ENCODE results near the gene TAGLN.
"Not testable (repeated sequence)": the region's sequence is repeated elsewhere in the genome, so short reads cannot be mapped to it uniquely, and the experiment has no call there.

Gene TAGLN

GRCh38 chr11:117195761-117196160, 3.4 kb upstream of the TAGLN start:
- DNase-seq (ENCODE audit: low read depth) = no peak

- DNase-seq (ENCODE audit: low read depth) = no peak
Measured at GRCh38 chr11:117197006-117197405, 2.2 kb upstream of the TAGLN start.

GRCh38 chr11:117197516-117198456, 1.4 kb upstream of the TAGLN start:
- DNase-seq (ENCODE audit: low read depth) = peak; percentile 48

DNA sequence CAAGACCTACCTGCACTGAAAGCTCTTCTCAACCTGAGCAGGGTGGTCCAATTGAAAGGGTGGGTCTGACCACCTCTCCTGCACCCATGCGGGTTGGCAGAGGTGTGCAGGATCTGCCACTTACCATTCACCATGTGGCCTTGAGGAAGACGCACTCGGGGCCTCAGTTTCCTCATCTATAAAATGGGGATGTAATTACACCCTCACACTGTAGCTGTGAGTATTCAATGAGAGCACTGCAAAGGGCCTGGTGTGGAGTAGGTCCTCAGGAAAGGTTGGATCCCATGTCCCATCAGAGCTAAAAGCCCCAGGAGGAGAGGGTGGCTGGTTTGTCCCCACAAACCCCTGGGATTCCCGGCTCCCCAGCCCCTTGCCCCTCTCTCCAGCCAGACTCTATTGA, 557 bp upstream of the TAGLN start:
- DNase-seq (ENCODE audit: low read depth) = no peak

GRCh38 chr11:117199916-117200812, 994 bp downstream of the TAGLN start:
- DNase-seq (ENCODE audit: low read depth) = peak; percentile 60

GRCh38 chr11:117200813-117201657, 1.9 kb downstream of the TAGLN start:
- peak; percentile 25 for DNase-seq (ENCODE audit: low read depth)

DNA sequence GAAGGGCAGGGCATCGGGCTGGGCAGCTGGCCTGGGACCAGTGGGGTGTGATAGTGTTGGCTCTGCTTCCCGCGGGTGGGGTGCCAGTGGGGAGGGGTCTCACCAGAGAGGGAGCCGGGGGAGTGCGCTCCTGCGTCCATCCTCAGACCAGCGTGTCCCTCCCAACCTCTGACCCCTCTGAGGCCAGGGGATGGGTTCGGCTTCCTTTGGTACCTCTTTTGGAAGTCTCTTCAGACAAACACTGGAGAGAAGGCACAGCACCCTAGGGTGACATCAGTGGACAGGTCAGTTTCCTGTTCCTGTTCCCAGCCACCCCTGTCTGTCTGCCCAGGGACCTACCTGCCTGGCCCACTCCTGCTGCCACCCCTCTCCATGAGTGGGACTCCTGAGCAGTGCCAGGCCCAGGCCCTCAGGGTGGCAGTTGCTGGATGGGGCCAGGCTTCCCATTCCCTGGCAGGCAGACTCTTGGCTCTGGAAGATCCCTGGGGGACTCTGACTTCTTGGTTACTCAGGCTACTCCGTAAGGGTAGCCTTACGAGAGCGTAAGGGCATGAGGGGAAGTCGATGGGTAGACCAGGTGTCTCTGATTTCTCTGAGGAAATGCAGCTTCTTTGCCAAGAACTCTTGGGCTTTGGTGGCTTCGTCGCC, 2.6 kb downstream of the TAGLN start:
- peak; percentile 18 for DNase-seq (ENCODE audit: low read depth)

- DNase-seq (ENCODE audit: low read depth) = peak; percentile 31
Measured at GRCh38 chr11:117202386-117203068, 3.4 kb downstream of the TAGLN start.

GRCh38 chr11:117203069-117203407, 3.9 kb downstream of the TAGLN start:
- DNase-seq (ENCODE audit: low read depth) = no peak

DNA sequence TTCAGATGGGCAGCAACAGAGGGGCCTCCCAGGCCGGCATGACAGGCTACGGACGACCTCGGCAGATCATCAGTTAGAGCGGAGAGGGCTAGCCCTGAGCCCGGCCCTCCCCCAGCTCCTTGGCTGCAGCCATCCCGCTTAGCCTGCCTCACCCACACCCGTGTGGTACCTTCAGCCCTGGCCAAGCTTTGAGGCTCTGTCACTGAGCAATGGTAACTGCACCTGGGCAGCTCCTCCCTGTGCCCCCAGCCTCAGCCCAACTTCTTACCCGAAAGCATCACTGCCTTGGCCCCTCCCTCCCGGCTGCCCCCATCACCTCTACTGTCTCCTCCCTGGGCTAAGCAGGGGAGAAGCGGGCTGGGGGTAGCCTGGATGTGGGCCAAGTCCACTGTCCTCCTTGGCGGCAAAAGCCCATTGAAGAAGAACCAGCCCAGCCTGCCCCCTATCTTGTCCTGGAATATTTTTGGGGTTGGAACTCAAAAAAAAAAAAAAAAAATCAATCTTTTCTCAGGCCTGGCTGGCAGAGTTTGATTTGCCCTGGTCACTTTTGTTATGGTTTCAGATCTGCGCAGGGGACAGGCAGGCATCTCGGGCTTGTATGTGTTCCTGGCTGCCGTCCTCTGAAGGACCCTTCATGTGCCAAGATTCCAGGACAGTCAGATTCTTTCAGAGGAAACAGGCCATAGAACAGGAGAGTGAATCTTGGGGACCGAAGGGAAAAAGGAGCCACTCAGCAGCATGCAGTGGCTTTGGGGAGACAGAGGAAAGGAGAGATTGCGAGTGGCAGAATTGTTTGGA, 5.3 kb downstream of the TAGLN start:
- peak; percentile 14 for DNase-seq (ENCODE audit: low read depth)

DNA sequence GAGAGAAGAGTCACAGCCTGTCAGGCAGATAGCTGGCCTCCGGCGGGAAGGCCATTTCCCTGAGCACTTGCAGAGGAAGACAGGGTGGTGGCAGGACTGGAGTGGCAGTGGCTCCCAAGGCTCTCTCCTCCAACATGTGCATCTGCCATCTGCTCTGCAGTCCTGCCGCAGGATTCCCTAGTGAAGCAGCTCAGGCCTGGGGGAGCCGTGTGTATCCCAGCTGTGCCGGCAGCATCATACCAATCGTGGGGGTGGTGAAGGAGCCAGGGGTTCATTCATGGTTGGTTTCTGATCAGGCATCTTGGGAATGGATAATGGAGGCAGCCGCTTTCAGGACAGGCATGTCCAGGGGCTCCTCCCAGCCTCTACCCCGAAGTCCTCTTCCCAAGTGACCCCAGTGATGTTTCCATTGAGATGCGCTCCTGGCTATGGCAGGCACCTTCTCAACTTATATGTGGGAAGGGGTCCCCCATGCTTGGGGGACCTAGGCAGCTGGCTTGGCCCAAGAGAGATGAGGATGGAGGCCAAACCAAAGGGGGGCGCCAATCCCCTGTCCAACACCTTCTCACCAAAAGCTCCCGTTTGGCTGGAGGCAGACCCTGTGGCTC, 6.1 kb downstream of the TAGLN start:
- DNase-seq (ENCODE audit: low read depth) = peak; percentile 17

- peak; percentile 14 for DNase-seq (ENCODE audit: low read depth)
Measured at GRCh38 chr11:117206111-117206510, 6.9 kb downstream of the TAGLN start.

DNA sequence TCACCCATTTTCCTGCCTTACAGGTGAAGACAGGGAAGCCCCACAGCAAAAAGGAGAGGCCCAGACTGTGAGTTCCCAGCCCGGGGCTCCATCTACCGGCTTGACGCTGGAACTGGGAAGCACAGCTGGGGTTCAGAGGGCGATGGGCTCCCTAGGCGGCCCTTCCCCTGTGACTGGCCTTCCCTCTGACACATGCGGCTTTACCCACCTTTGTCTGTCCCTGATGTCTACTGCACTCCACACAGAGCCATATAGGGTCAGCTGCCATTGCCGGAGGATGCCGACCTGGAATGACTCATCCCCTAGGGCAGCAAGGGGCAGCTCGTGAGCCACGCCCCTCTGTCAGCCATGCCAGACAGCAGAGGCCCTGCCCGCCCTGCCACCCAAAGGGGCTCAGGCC, 7.7 kb downstream of the TAGLN start:
- peak; percentile 19 for DNase-seq (ENCODE audit: low read depth)

DNA sequence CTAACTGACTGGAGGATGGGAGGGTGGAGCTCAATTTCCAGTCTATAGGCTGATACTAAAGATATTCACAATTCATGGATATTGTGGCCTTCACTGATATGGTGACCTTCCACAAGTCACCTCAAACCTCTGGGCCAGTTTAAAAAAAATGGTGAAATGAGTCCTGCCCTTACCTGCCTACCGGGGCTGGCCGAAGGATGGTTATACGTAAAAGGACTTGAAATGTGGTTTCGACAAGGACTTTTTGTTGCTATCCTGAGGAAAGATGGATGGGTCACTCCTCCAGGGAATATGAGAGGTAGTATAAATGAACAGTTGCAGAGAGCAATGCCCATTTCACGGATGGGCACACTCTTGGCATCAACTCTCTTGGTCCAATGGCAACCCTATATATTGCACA, 8.3 kb downstream of the TAGLN start:
- not testable (repeated sequence) for DNase-seq (ENCODE audit: low read depth)

DNA sequence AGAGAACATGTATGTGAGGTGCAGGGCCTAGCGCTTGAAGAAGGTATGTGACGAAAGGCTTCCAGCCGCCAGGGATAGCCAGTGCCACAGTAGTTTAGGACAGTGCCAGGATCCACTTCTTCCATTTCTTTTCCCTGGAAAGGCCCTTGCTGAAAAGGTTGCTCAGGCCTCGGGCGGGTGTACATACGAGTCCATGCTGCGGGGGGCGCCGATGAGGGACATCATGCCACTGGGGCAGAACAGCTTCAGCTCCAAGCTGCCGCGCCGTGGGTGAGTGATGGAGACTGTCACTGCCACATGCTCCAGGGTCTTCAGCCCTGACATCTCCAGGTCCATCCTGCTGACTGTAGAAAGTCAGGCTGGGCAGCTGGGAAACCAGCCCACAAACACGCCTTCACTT, 9.5 kb downstream of the TAGLN start:
- peak; percentile 51 for DNase-seq (ENCODE audit: low read depth)

DNA sequence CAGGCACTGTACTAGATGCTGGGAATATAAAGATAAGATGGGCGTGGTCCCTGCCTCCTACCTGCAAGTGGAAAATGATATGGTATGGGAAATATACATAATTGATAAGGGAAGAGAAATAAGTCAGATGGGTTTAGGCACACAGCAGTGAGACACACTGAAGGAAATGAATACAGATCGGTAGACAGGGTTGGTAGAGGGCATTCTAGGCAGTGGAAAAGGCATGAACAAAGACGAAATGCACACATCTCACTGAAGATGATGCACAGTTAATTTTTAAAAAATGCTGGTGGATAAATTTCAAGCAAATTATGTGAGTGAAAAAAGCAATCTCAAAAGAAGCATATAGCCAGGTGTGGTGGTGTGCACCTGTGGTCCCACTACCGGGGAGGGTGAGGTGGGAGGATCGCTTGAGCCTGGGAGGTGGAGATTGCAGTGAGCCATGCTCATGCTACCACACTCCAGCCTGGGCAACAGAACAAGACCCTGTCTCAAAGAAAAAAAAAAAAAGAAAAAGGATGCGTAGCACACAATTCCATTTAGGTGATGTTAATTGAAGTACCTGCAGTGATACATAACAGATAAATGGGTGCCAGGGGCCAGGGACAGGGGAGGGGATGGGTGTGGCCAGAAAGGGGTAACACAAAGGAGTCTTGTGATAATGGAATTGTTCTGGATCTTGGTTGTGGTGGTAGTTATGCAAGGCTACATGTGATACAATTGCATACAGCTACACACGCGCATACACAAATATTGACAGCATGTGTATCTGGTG, 10.4 kb downstream of the TAGLN start:
- peak; percentile 63 for DNase-seq (ENCODE audit: low read depth)

- peak; percentile 35 for DNase-seq (ENCODE audit: low read depth)
Measured at GRCh38 chr11:117210620-117211019, 11.4 kb downstream of the TAGLN start.

DNA sequence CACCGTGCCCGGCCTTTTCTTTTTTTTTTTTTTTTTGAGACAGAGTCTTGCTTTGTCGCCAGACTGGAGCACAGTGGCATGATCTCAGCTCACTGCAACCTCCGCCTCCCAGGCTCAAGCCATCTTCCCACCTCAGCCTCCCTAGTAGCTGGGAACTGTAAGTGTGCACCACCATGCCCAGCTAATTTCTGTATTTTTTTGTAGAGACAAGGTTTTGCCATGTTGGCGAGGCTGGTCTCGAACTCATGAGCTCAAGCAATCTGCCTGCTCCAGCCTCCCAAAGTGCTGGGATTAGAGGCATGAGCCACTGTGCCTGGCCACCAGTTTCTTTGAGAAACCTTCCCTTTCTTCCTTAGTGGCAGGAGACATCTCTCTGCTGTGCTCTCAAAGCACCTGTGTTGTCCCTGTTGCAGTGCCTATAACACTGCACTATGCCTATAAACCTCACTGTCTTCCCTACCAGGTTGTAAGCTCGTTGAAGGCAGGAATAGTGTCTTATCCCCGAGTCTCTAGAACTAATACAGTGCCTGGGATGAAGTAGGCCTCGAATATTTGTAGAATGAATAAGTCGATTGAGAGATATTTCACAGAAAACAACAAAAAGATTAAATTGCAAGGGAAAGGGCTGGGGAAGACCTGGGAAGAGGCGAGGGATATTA, 13.7 kb downstream of the TAGLN start:
- no peak for DNase-seq (ENCODE audit: low read depth)

Measured in EH (cell line).